Measurements from ENCODE around the gene CCDC40. TPM values are rescaled to one million over a fixed set of nuclear protein-coding genes. Genes with fewer than 3 reads are reported as not detected.

CCDC40 gene

DNA sequence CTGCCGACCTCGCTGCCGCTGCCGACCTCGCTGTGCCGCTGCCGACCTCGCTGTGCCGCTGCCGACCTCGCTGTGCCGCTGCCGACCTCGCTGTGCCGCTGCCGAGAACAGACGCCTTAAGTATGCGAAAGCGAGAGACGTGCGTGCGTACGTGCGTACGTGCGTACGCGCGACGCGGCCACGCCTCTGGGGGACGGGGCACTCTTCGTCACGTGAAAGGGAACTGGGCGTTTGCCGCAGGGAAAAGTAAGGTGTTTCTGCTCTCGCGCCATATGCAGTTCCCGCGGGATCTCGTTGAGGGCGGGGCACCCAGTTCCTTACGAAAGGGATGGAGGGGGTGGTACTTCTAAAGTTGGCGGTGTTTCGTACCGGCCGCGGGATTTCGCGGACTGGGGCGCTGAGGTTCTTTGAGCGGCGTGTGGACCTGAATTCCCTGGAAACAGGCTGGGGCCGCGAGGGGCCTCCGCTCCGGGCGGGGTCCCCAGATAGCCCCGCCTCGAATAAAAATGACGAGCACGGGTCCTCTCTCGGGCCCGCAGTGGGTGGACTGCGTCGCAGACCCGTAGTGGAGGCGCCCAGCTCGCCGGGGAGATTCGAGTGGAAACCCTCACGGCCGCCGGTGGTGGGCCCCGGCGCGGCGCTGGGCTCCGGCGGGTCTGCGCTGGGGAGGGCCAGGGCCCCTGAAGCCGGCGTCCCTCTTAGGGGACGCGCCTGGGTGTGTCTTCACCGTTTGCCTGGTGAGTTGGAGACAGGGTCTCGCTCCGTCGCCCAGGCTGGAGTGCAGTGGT lies 110.8 kb downstream of the CCDC40 start, which contains the start of gene EIF4A3:
Gene EIF4A3, minus strand, starts transcription at position 94 of the 788 bp plus-strand sequence. CDS start 167 bp downstream, outside the sequence.
- Histone ChIP-seq H3K4me2 (ENCODE audit: insufficient read depth, low read length, poor library complexity, severe bottlenecking) (peak within 1 kb of the TSS; percentile 74), H3K79me1 (ENCODE audit: low read depth, low read length) (peaks cover 9% of the 10 kb centered on the region), H3K27ac (replicated peaks; ENCODE audit: low read length) (peak within 1 kb of the TSS; percentile 62), H3K14ac (ENCODE audit: low read length) (no peak within 1 kb of the TSS), H2BK120ac (ENCODE audit: low read depth, low read length) (peak within 1 kb of the TSS; percentile 17), H2BK15ac (ENCODE audit: low read length) (no peak within 1 kb of the TSS), H3K4ac (ENCODE audit: low read length) (no peak within 1 kb of the TSS), H3K9ac (ENCODE audit: low read depth, low read length, poor library complexity) (peak within 1 kb of the TSS; percentile 97), H3K9me3 (replicated peaks in 1 of 2; ENCODE audit: control insufficient read depth in 2 of 2, insufficient read depth in 1 of 2, low read depth in 1 of 2, low read length in 2 of 2) (no peaks in the 10 kb centered on the region), H3K27me3 (ENCODE audit: control insufficient read depth in 3 of 3, insufficient read depth in 3 of 3, low read depth in 1 of 3, low read length in 3 of 3) (no peaks in the 10 kb centered on the region), H3K18ac (ENCODE audit: low read length) (peak within 1 kb of the TSS; percentile 91), H3K4me1 (ENCODE audit: control insufficient read depth in 2 of 2, insufficient read depth in 1 of 2, low read depth in 1 of 2, low read length in 2 of 2) (peaks cover 10 to 24% of the 10 kb centered on the region in 2 donors), H2AFZ (ENCODE audit: low read length) (peak within 1 kb of the TSS; percentile 95), H3K23ac (ENCODE audit: low read depth, low read length, poor library complexity) (peak within 1 kb of the TSS; percentile 49), H2BK12ac (ENCODE audit: low read length) (no peak within 1 kb of the TSS), H3K4me3 (ENCODE audit: low read length in 2 of 2) (peak within 1 kb of the TSS; percentile 93 to 99), H4K8ac (ENCODE audit: low read depth, low read length) (no peak within 1 kb of the TSS), H3K36me3 (replicated peaks in 1 of 2; ENCODE audit: control insufficient read depth in 2 of 2, insufficient read depth in 2 of 2, low read length in 2 of 2) (peaks cover 8 to 34% of the 10 kb centered on the region in 2 donors), H2BK5ac (ENCODE audit: low read length) (peak within 1 kb of the TSS; percentile 30), H4K91ac (ENCODE audit: low read depth, low read length, poor library complexity) (no peak within 1 kb of the TSS), H2AK5ac (ENCODE audit: low read depth, low read length) (peak within 1 kb of the TSS; percentile 34)
- WGBS, 2 donors (ENCODE audit: extremely low coverage in 2 of 2, insufficient read length in 2 of 2, insufficient replicate concordance in 1 of 2), result no CpG with 5 or more reads among the region's 90 CpGs
- DNase-seq (ENCODE audit: low spot score), result peak; percentile 98

Small RNAs within 50 kb of the gene (small RNA-seq; reads per million reads assigned to genes)
- gene AC087741.2 (ENCODE audit: insufficient read depth) (not detected), gene MIR1268B (ENCODE audit: insufficient read depth) (not detected)

All from neuronal stem cell (in vitro differentiated cells).